GM12801 (cell line): ENCODE measurements around the gene ANAPC16.

Experiments used
- CTCF ChIP-seq: IDR thresholded peaks from one replicate; pipeline ENCODE4 v1.5.1; 2011; ENCODE audit warnings: control low read depth; ENCODE audit not compliant: insufficient read length; ENCODE audit errors: extremely low read depth

The ANAPC16 gene

GRCh38 chr10:72229261-72230251, 13.7 kb downstream of the ANAPC16 start:
- TF ChIP-seq CTCF = no peak

GRCh38 chr10:72233621-72234020, 17.8 kb downstream of the ANAPC16 start:
- no peak for TF ChIP-seq CTCF

- TF ChIP-seq CTCF = no peak
Measured at GRCh38 chr10:72234560-72235095, 18.8 kb downstream of the ANAPC16 start.

GRCh38 chr10:72235544-72236279, 19.9 kb downstream of the ANAPC16 start:
- TF ChIP-seq CTCF = no peak

- TF ChIP-seq CTCF = no peak
Measured at GRCh38 chr10:72238392-72239175, 22.8 kb downstream of the ANAPC16 start.

- TF ChIP-seq CTCF = no peak
Measured at GRCh38 chr10:72239409-72239808, 23.6 kb downstream of the ANAPC16 start.

GRCh38 chr10:72240371-72240770, 24.6 kb downstream of the ANAPC16 start:
- TF ChIP-seq CTCF = no peak
